Measurements from ENCODE around the gene CDKN2B-AS1. TPM values are rescaled to one million over a fixed set of nuclear protein-coding genes. Genes with fewer than 3 reads are reported as not detected.

Gene CDKN2B-AS1
- total RNA-seq, 2 donors from 2014 or later = 0.62 TPM; not detected in 1

DNA sequence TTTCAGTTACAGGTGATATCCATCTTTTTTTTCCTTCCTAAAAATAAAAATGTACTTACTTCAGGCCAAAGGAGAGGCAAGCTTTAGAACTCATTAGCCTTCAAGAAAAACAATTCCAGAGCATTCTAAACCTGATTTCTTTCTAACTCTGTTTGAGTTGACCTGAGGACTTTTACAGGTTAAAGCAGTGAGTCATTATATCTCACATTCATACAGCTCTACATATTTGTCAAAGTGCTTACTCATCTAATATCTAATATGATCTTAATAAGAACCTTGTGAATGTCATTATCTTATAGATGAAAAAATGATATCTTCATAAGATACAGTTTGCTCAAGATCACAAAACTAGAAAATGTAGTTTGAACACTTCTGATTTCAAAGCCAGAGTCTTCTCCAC, 163.7 kb downstream of the CDKN2B-AS1 start:
- Histone ChIP-seq H3K9me3 (no peaks in the 10 kb centered on the region), H3K27ac (no peak overlapping the region), H3K4me1 (replicated peaks) (no peaks in the 10 kb centered on the region), H3K27me3 (replicated peaks; ENCODE audit: insufficient read depth) (no peaks in the 10 kb centered on the region), H3K36me3 (no peaks in the 10 kb centered on the region), H3K4me3 (no peak overlapping the region)
- intact Hi-C loops (cut with DNase I) = no loop called here
- no peak for DNase-seq (ENCODE audit: low spot score)
- TF ChIP-seq POLR2AphosphoS5 (IDR thresholded peaks at IDR 0.05) (no peak), POLR2A (IDR thresholded peaks at IDR 0.05) (no peak)
- TF ChIP-seq, protein P1, sequence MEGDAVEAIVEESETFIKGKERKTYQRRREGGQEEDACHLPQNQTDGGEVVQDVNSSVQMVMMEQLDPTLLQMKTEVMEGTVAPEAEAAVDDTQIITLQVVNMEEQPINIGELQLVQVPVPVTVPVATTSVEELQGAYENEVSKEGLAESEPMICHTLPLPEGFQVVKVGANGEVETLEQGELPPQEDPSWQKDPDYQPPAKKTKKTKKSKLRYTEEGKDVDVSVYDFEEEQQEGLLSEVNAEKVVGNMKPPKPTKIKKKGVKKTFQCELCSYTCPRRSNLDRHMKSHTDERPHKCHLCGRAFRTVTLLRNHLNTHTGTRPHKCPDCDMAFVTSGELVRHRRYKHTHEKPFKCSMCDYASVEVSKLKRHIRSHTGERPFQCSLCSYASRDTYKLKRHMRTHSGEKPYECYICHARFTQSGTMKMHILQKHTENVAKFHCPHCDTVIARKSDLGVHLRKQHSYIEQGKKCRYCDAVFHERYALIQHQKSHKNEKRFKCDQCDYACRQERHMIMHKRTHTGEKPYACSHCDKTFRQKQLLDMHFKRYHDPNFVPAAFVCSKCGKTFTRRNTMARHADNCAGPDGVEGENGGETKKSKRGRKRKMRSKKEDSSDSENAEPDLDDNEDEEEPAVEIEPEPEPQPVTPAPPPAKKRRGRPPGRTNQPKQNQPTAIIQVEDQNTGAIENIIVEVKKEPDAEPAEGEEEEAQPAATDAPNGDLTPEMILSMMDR (IDR thresholded peaks at IDR 0.05) = no peak

- H3K4me1 ChIP-seq (replicated peaks) = no peaks in the 10 kb centered on the region
- TF ChIP-seq POLR2A (IDR thresholded peaks at IDR 0.05) (no peak), POLR2AphosphoS5 (IDR thresholded peaks at IDR 0.05) (no peak)
- TF ChIP-seq, protein P1 (IDR thresholded peaks at IDR 0.05) = no peak
- no peaks in the 10 kb centered on the region for H3K36me3 ChIP-seq
- H3K27ac ChIP-seq = no peak overlapping the region
- 25% methylated on average over 3 of the region's 3 CpGs for WGBS
- H3K4me3 ChIP-seq = no peak overlapping the region
- no peaks in the 10 kb centered on the region for H3K9me3 ChIP-seq
- no peaks in the 10 kb centered on the region for H3K27me3 ChIP-seq (replicated peaks; ENCODE audit: insufficient read depth)
- DNase-seq (ENCODE audit: low spot score) = no peak
- intact Hi-C loops (cut with DNase I) = no loop called here
Measured at GRCh38 chr9:22158927-22159346, 164.3 kb downstream of the CDKN2B-AS1 start.

GRCh38 chr9:22159586-22159985, 165.0 kb downstream of the CDKN2B-AS1 start:
- Histone ChIP-seq H3K27ac (no peak overlapping the region), H3K27me3 (replicated peaks; ENCODE audit: insufficient read depth) (no peaks in the 10 kb centered on the region), H3K4me1 (replicated peaks) (no peaks in the 10 kb centered on the region), H3K36me3 (no peaks in the 10 kb centered on the region), H3K9me3 (no peaks in the 10 kb centered on the region), H3K4me3 (no peak overlapping the region)
- no peak for TF ChIP-seq POLR2AphosphoS5 (IDR thresholded peaks at IDR 0.05)
- TF ChIP-seq, protein P1 (IDR thresholded peaks at IDR 0.05) = no peak
- TF ChIP-seq POLR2A (IDR thresholded peaks at IDR 0.05) = no peak
- WGBS = 93% methylated on average over 1 of the region's 1 CpG
- DNase-seq (ENCODE audit: low spot score) = no peak
- intact Hi-C loops (cut with DNase I) = no loop called here

DNA sequence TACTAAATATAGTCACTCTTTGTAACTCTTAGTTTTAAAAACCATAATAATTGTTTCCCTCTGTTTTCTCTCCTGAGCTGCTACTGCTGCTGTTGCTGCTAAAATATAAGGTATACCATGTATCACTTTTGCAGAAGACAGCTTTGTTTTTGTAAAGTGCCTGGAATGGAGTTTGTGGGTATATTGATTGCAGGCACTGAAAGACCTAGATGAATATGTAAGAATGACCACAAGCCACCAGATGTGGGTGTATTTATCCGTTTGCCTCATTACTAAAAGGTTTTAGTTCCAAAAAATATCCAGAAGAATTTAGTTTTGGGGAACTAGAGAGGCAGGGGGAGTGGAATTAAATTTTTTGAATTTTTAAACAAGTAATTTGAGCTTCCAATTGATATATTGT, 165.6 kb downstream of the CDKN2B-AS1 start:
- H3K9me3 ChIP-seq = no peaks in the 10 kb centered on the region
- H3K36me3 ChIP-seq = no peaks in the 10 kb centered on the region
- intact Hi-C loops (cut with DNase I) = no loop called here
- 86% methylated on average over 1 of the region's 1 CpG for WGBS
- TF ChIP-seq POLR2AphosphoS5 (IDR thresholded peaks at IDR 0.05) = no peak
- TF ChIP-seq, protein P1 (IDR thresholded peaks at IDR 0.05) = no peak
- TF ChIP-seq POLR2A (IDR thresholded peaks at IDR 0.05) = no peak
- no peak overlapping the region for H3K27ac ChIP-seq
- H3K27me3 ChIP-seq (replicated peaks; ENCODE audit: insufficient read depth) = no peaks in the 10 kb centered on the region
- no peak for DNase-seq (ENCODE audit: low spot score)
- H3K4me1 ChIP-seq (replicated peaks) = no peaks in the 10 kb centered on the region
- H3K4me3 ChIP-seq = no peak overlapping the region

DNA sequence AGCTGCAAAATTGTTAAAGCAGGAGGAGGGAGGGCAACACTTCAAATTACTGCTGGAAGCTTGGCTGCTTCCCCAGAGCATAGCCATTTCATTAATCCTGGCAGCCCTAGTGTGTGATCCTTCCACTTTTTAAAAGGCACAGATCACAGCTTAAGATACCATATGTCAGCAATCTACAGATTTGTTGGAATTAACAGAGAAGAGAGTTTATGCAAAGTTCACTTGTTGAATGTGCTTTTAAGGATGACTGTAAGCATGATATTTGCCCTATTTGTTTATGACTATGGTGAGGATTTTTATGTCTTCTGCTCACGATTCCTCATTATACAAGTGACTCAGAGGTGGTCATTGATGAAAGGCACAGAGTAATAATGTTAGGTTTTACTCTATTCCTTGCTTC, 170.6 kb downstream of the CDKN2B-AS1 start:
- no peak for DNase-seq (ENCODE audit: low spot score)
- no peak overlapping the region for H3K4me3 ChIP-seq
- intact Hi-C loops (cut with DNase I) = no loop called here
- no peaks in the 10 kb centered on the region for H3K4me1 ChIP-seq (replicated peaks)
- TF ChIP-seq POLR2AphosphoS5 (IDR thresholded peaks at IDR 0.05) (no peak), POLR2A (IDR thresholded peaks at IDR 0.05) (no peak)
- TF ChIP-seq, protein P1 (IDR thresholded peaks at IDR 0.05) = no peak
- H3K9me3 ChIP-seq = no peaks in the 10 kb centered on the region
- H3K27ac ChIP-seq = no peak overlapping the region
- H3K36me3 ChIP-seq = no peaks in the 10 kb centered on the region
- WGBS = 19% methylated on average over 1 of the region's 1 CpG
- no peaks in the 10 kb centered on the region for H3K27me3 ChIP-seq (replicated peaks; ENCODE audit: insufficient read depth)
